Measurements from ENCODE around the gene KCNH3. TPM values are rescaled to one million over a fixed set of nuclear protein-coding genes. Genes with fewer than 3 reads are reported as not detected.

Gene KCNH3
- total RNA-seq, 1 experiment from 2014 or later, result not detected

DNA sequence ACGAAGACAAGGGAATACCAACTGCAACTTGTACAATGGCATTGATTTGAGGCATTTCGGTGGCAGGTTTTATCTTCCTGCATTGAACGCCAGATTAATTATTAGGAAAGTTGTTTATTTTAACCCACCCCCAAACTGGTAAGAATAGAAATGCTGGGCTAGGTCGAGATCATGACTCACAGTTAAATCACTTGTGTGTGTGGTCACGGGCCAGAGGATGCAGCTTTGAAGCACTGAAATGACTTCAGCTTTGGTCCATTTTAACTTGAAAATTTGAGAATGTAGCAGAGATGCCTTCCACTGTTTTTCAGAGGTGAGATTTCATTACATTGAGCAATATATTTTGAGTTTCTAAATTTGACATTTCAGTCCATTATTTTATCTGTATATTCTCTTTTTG is 23.6 kb upstream of the KCNH3 start:
- Histone ChIP-seq H3K79me2 (ENCODE audit: low read length) (peaks cover 7% of the 10 kb centered on the region; the same call in 1 of the 2 replicates), H3K27ac (ENCODE audit: low read length) (peak overlapping the region; percentile 38), H3K9me2 (replicated peaks; ENCODE audit: insufficient read depth, low read length) (no peaks in the 10 kb centered on the region), H3K27me3 (ENCODE audit: low read length) (no peaks in the 10 kb centered on the region), H3K4me2 (ENCODE audit: low read depth, low read length, poor library complexity, severe bottlenecking) (no peak overlapping the region), H2AFZ (ENCODE audit: low read length) (no peak overlapping the region), H3K36me3 (ENCODE audit: insufficient read depth, low read length) (peaks cover 35% of the 10 kb centered on the region; the same call in 1 of the 2 replicates), H4K20me1 (ENCODE audit: insufficient read depth, low read depth, low read length) (no peaks in the 10 kb centered on the region), H3K4me1 (ENCODE audit: low read length) (peaks cover 25% of the 10 kb centered on the region), H3K9me3 (ENCODE audit: low read length) (no peaks in the 10 kb centered on the region), H3K9ac (ENCODE audit: low read length) (no peak overlapping the region), H3K4me3 (ENCODE audit: low read length) (no peak overlapping the region)
- no peak for DNase-seq

DNA sequence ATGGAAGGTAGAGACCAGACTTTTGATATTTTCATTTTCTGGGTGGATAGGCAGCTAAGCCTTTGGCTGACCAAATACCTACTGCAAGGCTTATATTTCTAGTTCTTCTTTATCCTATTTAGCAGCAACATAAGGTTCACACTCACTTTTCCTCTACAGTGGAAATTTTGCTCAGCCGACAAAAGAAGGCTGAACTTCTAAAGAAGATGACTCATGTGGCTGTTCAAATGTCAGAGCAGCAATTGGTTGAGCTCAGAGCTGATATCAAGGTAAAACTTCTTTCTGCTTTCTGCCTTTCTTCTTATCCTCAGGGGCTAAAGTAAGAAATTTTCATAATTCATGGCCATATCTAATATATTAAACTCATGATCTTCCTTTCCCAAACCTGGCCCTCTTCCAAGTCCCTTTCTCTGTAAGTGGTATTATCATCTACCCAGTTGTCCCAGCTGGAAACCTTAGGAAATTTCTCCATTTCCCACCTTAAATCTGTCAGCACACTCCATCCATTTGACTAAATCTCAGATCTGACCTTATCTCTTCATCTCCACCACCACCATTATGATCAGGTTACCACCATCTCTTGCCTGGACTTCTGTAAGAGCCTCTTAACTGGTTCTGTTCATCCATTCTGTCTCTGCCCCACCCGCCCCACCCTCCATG is 19.8 kb upstream of the KCNH3 start:
- no peak overlapping the region for H3K27ac ChIP-seq (ENCODE audit: low read length)
- no peak overlapping the region for H3K9ac ChIP-seq (ENCODE audit: low read length)
- H3K9me2 ChIP-seq (replicated peaks; ENCODE audit: insufficient read depth, low read length), result no peaks in the 10 kb centered on the region
- peaks cover 39% of the 10 kb centered on the region; the same call in 1 of the 2 replicates for H3K36me3 ChIP-seq (ENCODE audit: insufficient read depth, low read length)
- H3K27me3 ChIP-seq (ENCODE audit: low read length), result no peaks in the 10 kb centered on the region
- no peak overlapping the region for H2AFZ ChIP-seq (ENCODE audit: low read length)
- H3K4me3 ChIP-seq (ENCODE audit: low read length), result no peak overlapping the region
- DNase-seq, result no peak
- no peaks in the 10 kb centered on the region for H4K20me1 ChIP-seq (ENCODE audit: insufficient read depth, low read depth, low read length)
- no peaks in the 10 kb centered on the region for H3K9me3 ChIP-seq (ENCODE audit: low read length)
- H3K4me1 ChIP-seq (ENCODE audit: low read length), result peaks cover 36% of the 10 kb centered on the region
- H3K79me2 ChIP-seq (ENCODE audit: low read length), result peaks cover 7% of the 10 kb centered on the region; the same call in 1 of the 2 replicates
- H3K4me2 ChIP-seq (ENCODE audit: low read depth, low read length, poor library complexity, severe bottlenecking), result no peak overlapping the region

DNA sequence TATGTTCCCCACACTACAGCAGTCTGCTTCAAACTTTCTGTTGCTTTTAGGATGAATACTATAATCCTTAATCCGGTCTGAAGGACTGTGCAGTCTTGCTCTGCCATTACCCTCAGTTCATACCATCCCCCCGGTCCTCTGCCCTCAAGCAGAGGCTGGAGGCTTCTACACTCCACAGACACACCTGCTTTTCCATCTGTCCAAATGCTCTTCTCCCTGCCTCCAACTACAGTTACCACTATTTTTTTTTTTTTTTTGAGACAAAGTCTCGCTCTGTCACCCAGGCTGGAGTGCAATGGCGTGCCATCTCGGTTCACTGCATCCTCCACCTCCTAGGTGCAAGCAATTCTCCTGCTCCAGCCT is 19.3 kb upstream of the KCNH3 start:
- no peaks in the 10 kb centered on the region for H3K9me2 ChIP-seq (replicated peaks; ENCODE audit: insufficient read depth, low read length)
- H3K9me3 ChIP-seq (ENCODE audit: low read length), result no peaks in the 10 kb centered on the region
- no peaks in the 10 kb centered on the region for H4K20me1 ChIP-seq (ENCODE audit: insufficient read depth, low read depth, low read length)
- peaks cover 33% of the 10 kb centered on the region for H3K4me1 ChIP-seq (ENCODE audit: low read length)
- DNase-seq, result no peak
- no peak overlapping the region for H2AFZ ChIP-seq (ENCODE audit: low read length)
- no peak overlapping the region for H3K9ac ChIP-seq (ENCODE audit: low read length)
- no peak overlapping the region for H3K4me3 ChIP-seq (ENCODE audit: low read length)
- no peak overlapping the region for H3K4me2 ChIP-seq (ENCODE audit: low read depth, low read length, poor library complexity, severe bottlenecking)
- peaks cover 40% of the 10 kb centered on the region; the same call in 1 of the 2 replicates for H3K36me3 ChIP-seq (ENCODE audit: insufficient read depth, low read length)
- H3K27ac ChIP-seq (ENCODE audit: low read length), result no peak overlapping the region
- no peaks in the 10 kb centered on the region for H3K27me3 ChIP-seq (ENCODE audit: low read length)
- H3K79me2 ChIP-seq (ENCODE audit: low read length), result peaks cover 7% of the 10 kb centered on the region; the same call in 1 of the 2 replicates

DNA sequence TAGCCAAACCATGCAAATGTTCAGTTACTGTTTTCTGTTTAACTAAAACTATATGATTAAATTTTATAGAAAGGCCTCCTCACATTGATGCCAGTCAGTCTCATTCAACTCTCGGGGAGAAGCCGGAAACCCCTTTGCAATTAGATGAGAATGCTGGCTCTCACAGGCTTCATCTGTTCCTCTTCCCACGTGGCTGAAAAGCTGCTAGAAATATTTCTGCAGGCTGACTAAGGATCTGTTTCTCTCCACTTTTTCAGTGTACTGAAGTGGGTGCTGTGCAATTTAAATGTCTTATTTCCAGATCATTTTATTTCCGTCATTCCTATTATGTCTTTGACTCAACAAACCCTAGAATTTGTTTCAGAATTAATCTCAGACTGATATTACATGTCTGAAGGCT is 17.4 kb upstream of the KCNH3 start:
- peaks cover 50% of the 10 kb centered on the region; the same call in 1 of the 2 replicates for H3K36me3 ChIP-seq (ENCODE audit: insufficient read depth, low read length)
- H3K27me3 ChIP-seq (ENCODE audit: low read length), result no peaks in the 10 kb centered on the region
- H3K9me3 ChIP-seq (ENCODE audit: low read length), result no peaks in the 10 kb centered on the region
- H3K4me1 ChIP-seq (ENCODE audit: low read length), result peaks cover 24% of the 10 kb centered on the region
- H2AFZ ChIP-seq (ENCODE audit: low read length), result no peak overlapping the region
- no peaks in the 10 kb centered on the region for H3K79me2 ChIP-seq (ENCODE audit: low read length)
- H3K4me3 ChIP-seq (ENCODE audit: low read length), result no peak overlapping the region
- no peak for DNase-seq
- no peak overlapping the region for H3K9ac ChIP-seq (ENCODE audit: low read length)
- H4K20me1 ChIP-seq (ENCODE audit: insufficient read depth, low read depth, low read length), result no peaks in the 10 kb centered on the region
- peak overlapping the region; percentile 2 for H3K4me2 ChIP-seq (ENCODE audit: low read depth, low read length, poor library complexity, severe bottlenecking)
- no peaks in the 10 kb centered on the region for H3K9me2 ChIP-seq (replicated peaks; ENCODE audit: insufficient read depth, low read length)
- peak overlapping the region; percentile 21; the same call in 1 of the 2 replicates for H3K27ac ChIP-seq (ENCODE audit: low read length)

DNA sequence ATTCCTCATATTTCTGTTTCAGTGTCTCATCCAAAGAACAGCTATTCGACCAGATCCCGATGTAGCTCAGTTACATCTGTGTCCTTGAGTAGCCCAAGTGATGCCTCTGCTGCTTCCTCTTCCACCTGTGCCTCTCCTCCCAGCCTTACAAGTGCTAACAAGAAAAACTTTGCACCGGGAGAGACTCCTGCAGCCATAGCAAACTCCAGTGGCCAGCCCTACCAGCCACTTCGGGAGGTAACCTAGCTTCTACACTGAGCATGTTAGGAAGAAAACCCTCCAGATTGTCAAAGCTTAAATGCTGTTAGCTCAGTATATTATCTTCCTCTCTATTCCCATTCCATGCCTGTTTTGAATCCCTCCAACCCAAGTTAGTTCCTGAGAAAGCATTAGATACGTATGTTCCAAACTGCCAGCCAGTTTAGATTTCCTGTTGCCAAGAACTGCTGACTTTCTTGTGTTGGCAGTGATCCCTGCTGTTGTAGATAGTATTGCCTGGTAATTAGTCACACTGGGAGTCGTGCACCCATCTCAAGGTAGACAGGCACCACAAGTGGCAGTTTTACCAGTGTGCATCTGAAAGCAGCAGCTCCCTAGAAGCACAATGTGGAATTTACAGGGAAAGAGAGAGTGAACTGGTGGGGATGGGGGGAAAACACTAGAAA is 14.0 kb upstream of the KCNH3 start:
- H3K79me2 ChIP-seq (ENCODE audit: low read length), result no peaks in the 10 kb centered on the region
- no peak overlapping the region for H3K27ac ChIP-seq (ENCODE audit: low read length)
- no peak overlapping the region for H3K4me2 ChIP-seq (ENCODE audit: low read depth, low read length, poor library complexity, severe bottlenecking)
- H4K20me1 ChIP-seq (ENCODE audit: insufficient read depth, low read depth, low read length), result no peaks in the 10 kb centered on the region
- H3K36me3 ChIP-seq (ENCODE audit: insufficient read depth, low read length), result peaks cover 43% of the 10 kb centered on the region
- DNase-seq, result no peak
- no peak overlapping the region for H2AFZ ChIP-seq (ENCODE audit: low read length)
- H3K9me3 ChIP-seq (ENCODE audit: low read length), result no peaks in the 10 kb centered on the region
- H3K4me3 ChIP-seq (ENCODE audit: low read length), result no peak overlapping the region
- peaks cover 20% of the 10 kb centered on the region for H3K4me1 ChIP-seq (ENCODE audit: low read length)
- no peaks in the 10 kb centered on the region for H3K27me3 ChIP-seq (ENCODE audit: low read length)
- no peaks in the 10 kb centered on the region for H3K9me2 ChIP-seq (replicated peaks; ENCODE audit: insufficient read depth, low read length)
- no peak overlapping the region for H3K9ac ChIP-seq (ENCODE audit: low read length)

DNA sequence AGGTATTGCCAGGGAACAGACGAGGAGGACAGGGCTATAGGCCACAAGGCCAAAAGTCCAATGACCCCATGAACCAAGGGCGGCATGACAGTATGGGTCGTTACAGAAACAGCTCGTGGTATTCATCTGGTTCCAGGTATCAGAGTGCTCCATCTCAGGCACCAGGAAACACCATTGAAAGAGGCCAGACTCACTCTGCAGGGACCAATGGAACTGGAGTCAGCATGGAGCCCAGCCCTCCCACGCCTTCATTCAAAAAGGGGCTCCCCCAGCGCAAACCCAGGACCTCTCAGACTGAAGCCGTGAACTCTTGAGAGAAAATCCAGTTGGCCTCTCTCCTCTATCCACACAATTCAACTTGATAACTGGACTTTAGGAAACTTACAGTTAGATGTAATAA is 12.9 kb upstream of the KCNH3 start:
- Histone ChIP-seq H3K27me3 (ENCODE audit: low read length) (no peaks in the 10 kb centered on the region), H3K27ac (ENCODE audit: low read length) (no peak overlapping the region), H3K9me2 (replicated peaks; ENCODE audit: insufficient read depth, low read length) (no peaks in the 10 kb centered on the region), H3K4me2 (ENCODE audit: low read depth, low read length, poor library complexity, severe bottlenecking) (no peak overlapping the region), H3K9ac (ENCODE audit: low read length) (no peak overlapping the region), H4K20me1 (ENCODE audit: insufficient read depth, low read depth, low read length) (no peaks in the 10 kb centered on the region), H3K79me2 (ENCODE audit: low read length) (no peaks in the 10 kb centered on the region), H2AFZ (ENCODE audit: low read length) (no peak overlapping the region), H3K4me1 (ENCODE audit: low read length) (peaks cover 13% of the 10 kb centered on the region), H3K4me3 (ENCODE audit: low read length) (no peak overlapping the region), H3K36me3 (ENCODE audit: insufficient read depth, low read length) (peaks cover 47% of the 10 kb centered on the region), H3K9me3 (ENCODE audit: low read length) (no peaks in the 10 kb centered on the region)
- DNase-seq, result no peak

DNA sequence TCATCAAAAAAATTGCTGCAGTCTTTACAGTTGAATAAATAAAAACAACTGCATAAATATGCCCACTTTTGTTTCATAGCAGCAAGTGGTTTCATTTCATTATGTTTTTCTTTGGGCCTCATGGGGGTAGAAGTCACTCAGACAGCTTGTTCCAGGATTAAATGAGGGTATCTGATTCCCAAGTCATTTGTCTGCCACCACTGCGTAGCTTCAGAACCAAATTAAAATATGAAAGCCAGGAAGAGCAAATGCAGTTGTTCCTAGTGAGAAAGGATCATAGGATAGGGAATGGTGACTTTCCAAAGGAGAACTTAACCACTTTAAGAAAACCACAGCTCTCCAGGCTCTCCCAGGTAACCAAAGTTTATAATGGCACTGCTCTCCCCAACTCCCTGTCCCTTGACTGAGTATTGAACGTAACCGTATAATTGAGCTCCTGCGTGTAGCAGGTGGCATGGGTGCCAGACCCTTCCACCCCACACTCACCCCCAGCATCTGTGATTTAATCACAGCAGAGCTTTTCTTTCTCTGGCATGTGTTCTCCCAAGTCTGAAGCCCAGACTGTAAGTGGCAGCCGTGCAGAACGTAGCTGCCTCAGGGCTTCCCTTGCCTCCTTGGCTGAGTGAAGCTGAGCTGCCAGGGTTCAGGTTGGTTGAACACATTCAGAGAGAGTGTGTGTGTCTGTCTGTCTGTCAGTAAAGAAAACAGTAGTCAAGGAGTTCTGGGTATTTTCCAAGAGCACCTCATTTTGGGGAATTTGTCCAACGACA is 11.3 kb upstream of the KCNH3 start:
- DNase-seq, result no peak
- Histone ChIP-seq H3K27me3 (ENCODE audit: low read length) (no peaks in the 10 kb centered on the region), H3K79me2 (ENCODE audit: low read length) (no peaks in the 10 kb centered on the region), H2AFZ (ENCODE audit: low read length) (no peak overlapping the region), H3K4me3 (ENCODE audit: low read length) (no peak overlapping the region), H3K9me2 (replicated peaks; ENCODE audit: insufficient read depth, low read length) (no peaks in the 10 kb centered on the region), H4K20me1 (ENCODE audit: insufficient read depth, low read depth, low read length) (no peaks in the 10 kb centered on the region), H3K27ac (ENCODE audit: low read length) (no peak overlapping the region), H3K36me3 (ENCODE audit: insufficient read depth, low read length) (peaks cover 44% of the 10 kb centered on the region), H3K4me2 (ENCODE audit: low read depth, low read length, poor library complexity, severe bottlenecking) (no peak overlapping the region), H3K9me3 (ENCODE audit: low read length) (no peaks in the 10 kb centered on the region), H3K9ac (ENCODE audit: low read length) (no peak overlapping the region), H3K4me1 (ENCODE audit: low read length) (no peaks in the 10 kb centered on the region)

DNA sequence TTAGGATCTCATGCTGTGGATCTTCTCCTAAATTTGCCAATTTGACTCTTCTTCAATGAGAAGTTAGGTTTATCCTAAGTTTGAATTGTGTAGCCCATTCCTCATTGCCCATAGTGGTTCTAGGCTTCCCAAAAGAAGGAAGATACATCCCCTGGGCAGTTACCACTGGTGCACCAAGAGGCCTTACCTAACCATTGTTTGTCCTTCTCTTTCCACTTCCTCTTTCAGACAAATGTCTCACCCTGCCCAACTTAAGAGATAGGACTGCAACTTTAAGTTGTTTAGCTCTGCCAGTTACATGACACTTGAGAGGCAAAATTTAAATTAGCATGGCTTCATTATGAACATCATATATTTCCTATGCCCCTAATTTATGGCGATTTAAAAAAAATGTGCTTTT is 9.4 kb upstream of the KCNH3 start:
- Histone ChIP-seq H3K27me3 (ENCODE audit: low read length) (no peaks in the 10 kb centered on the region), H3K4me2 (ENCODE audit: low read depth, low read length, poor library complexity, severe bottlenecking) (no peak overlapping the region), H3K9ac (ENCODE audit: low read length) (no peak overlapping the region), H3K4me1 (ENCODE audit: low read length) (no peaks in the 10 kb centered on the region), H2AFZ (ENCODE audit: low read length) (no peak overlapping the region), H4K20me1 (ENCODE audit: insufficient read depth, low read depth, low read length) (no peaks in the 10 kb centered on the region), H3K4me3 (ENCODE audit: low read length) (no peak overlapping the region), H3K27ac (ENCODE audit: low read length) (no peak overlapping the region), H3K79me2 (ENCODE audit: low read length) (no peaks in the 10 kb centered on the region), H3K9me2 (replicated peaks; ENCODE audit: insufficient read depth, low read length) (no peaks in the 10 kb centered on the region), H3K9me3 (ENCODE audit: low read length) (no peaks in the 10 kb centered on the region), H3K36me3 (ENCODE audit: insufficient read depth, low read length) (peaks cover 35% of the 10 kb centered on the region)
- DNase-seq, result no peak
